ENCODE measurements around the gene ZFHX3. TPM values are rescaled to one million over a fixed set of nuclear protein-coding genes. Genes with fewer than 3 reads are reported as not detected.

Gene ZFHX3
- total RNA-seq, 1 donor from 2014 or later = 40.1 TPM

DNA sequence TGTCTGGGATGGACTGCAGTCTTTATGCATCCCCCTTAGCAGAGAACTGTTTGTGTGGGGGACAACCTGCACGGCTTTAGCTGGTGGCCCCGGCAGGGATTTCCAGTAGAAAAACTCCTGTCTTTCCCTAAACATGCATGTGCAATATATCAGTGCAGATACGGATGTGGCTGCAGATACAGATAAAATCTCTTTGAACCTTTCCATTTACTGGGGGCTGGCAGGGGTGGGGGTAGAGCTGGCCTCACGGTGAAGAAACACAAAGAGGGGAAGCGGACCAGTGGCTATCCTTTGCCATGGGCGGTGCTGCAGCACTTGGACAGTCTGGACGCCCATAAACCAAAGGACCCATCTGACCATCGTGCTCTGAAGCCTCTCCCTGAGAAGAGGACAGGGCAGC, 201.3 kb downstream of the ZFHX3 start:
- Mint-ChIP-seq H3K36me3 (ENCODE audit: low read depth) (peaks cover 4% of the 10 kb centered on the region), H3K27me3 (ENCODE audit: low read depth) (no peaks in the 10 kb centered on the region), H3K4me1 (peaks cover 81% of the 10 kb centered on the region), H3K9me3 (no peaks in the 10 kb centered on the region), H3K27ac (ENCODE audit: unreplicated experiment) (peak overlapping the region; percentile 40), H3K4me3 (no peak overlapping the region)
- TF ChIP-seq, protein P1, sequence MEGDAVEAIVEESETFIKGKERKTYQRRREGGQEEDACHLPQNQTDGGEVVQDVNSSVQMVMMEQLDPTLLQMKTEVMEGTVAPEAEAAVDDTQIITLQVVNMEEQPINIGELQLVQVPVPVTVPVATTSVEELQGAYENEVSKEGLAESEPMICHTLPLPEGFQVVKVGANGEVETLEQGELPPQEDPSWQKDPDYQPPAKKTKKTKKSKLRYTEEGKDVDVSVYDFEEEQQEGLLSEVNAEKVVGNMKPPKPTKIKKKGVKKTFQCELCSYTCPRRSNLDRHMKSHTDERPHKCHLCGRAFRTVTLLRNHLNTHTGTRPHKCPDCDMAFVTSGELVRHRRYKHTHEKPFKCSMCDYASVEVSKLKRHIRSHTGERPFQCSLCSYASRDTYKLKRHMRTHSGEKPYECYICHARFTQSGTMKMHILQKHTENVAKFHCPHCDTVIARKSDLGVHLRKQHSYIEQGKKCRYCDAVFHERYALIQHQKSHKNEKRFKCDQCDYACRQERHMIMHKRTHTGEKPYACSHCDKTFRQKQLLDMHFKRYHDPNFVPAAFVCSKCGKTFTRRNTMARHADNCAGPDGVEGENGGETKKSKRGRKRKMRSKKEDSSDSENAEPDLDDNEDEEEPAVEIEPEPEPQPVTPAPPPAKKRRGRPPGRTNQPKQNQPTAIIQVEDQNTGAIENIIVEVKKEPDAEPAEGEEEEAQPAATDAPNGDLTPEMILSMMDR (conservative IDR thresholded peaks at IDR 0.05) = no peak
- DNase-seq (ENCODE audit: low read depth, low spot score) = no peak

- H3K27ac Mint-ChIP-seq (ENCODE audit: unreplicated experiment) = peak overlapping the region; percentile 90
These were observed 202.5 kb downstream of the ZFHX3 start for GRCh38 chr16:72845322-72846020.

DNA sequence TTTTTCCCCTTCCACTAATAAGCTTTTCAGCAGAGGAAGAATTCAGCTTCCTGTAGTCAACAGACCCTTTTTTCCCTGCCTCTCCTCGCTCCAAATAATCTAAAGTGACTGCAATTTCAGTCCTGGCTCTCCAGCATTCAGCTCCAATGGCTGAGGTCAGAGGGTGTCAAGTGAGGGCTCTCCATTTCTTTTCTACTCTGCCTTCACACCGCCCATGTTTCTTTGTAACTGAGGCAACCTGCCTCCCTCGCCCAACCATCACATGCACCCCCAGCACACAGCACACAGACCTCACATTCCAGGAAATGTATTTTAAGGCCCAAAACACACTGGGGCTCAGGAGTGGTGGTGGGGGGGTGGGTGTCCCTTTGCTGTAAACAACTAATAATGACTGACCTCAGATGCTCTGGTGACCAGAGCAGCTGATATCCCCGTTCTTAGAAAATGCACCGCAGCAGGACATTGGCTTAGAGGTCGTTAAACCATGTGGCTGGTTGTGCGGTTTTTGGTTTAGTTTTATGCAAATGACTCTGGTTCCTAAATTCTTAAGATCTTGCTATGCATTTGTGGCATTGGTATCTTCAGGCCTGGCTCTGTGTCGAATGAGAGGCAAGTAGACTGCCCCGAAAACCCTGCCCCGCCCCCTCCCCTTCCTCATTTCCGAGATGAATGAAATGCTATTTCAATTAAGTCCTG, 203.6 kb downstream of the ZFHX3 start:
- H3K4me1 Mint-ChIP-seq = peaks cover 89% of the 10 kb centered on the region
- DNase-seq (ENCODE audit: low read depth, low spot score) = no peak
- H3K9me3 Mint-ChIP-seq = no peaks in the 10 kb centered on the region
- peak overlapping the region; percentile 64 for H3K27ac Mint-ChIP-seq (ENCODE audit: unreplicated experiment)
- no peaks in the 10 kb centered on the region for H3K27me3 Mint-ChIP-seq (ENCODE audit: low read depth)
- H3K4me3 Mint-ChIP-seq = peak overlapping the region; percentile 50
- no peaks in the 10 kb centered on the region for H3K36me3 Mint-ChIP-seq (ENCODE audit: low read depth)
- TF ChIP-seq, protein P1 (conservative IDR thresholded peaks at IDR 0.05) = no peak

More at GRCh38 chr16:72845322-72846020, 202.5 kb downstream of the ZFHX3 start:
- Mint-ChIP-seq H3K4me3 (peak overlapping the region; percentile 16), H3K36me3 (ENCODE audit: low read depth) (peaks cover 4% of the 10 kb centered on the region), H3K27me3 (ENCODE audit: low read depth) (no peaks in the 10 kb centered on the region), H3K4me1 (peaks cover 85% of the 10 kb centered on the region), H3K9me3 (no peaks in the 10 kb centered on the region)
- DNase-seq (ENCODE audit: low read depth, low spot score) = no peak
- TF ChIP-seq, protein P1 (conservative IDR thresholded peaks at IDR 0.05) = no peak

- TF ChIP-seq, protein P1 (conservative IDR thresholded peaks at IDR 0.05) = no peak
- Mint-ChIP-seq H3K4me1 (peaks cover 81% of the 10 kb centered on the region), H3K27ac (ENCODE audit: unreplicated experiment) (no peak overlapping the region)
These were observed 206.4 kb downstream of the ZFHX3 start for GRCh38 chr16:72841506-72841905.

GRCh38 chr16:72840631-72841381, 207.1 kb downstream of the ZFHX3 start:
- Mint-ChIP-seq H3K27me3 (ENCODE audit: low read depth) (no peaks in the 10 kb centered on the region), H3K36me3 (ENCODE audit: low read depth) (peaks cover 3% of the 10 kb centered on the region), H3K27ac (ENCODE audit: unreplicated experiment) (peak overlapping the region; percentile 21), H3K4me1 (peaks cover 81% of the 10 kb centered on the region), H3K9me3 (no peaks in the 10 kb centered on the region), H3K4me3 (no peak overlapping the region)
- no peak for DNase-seq (ENCODE audit: low read depth, low spot score)
- TF ChIP-seq, protein P1 (conservative IDR thresholded peaks at IDR 0.05) = no peak

More at GRCh38 chr16:72841506-72841905, 206.4 kb downstream of the ZFHX3 start:
- H3K9me3 Mint-ChIP-seq = no peaks in the 10 kb centered on the region
- DNase-seq (ENCODE audit: low read depth, low spot score) = no peak
- H3K4me3 Mint-ChIP-seq = no peak overlapping the region
- H3K36me3 Mint-ChIP-seq (ENCODE audit: low read depth) = peaks cover under 1% of the 10 kb centered on the region
- no peaks in the 10 kb centered on the region for H3K27me3 Mint-ChIP-seq (ENCODE audit: low read depth)
